IMR-90 (cell line): ENCODE results near the gene PCDHGB3. TPM values are rescaled to one million over a fixed set of nuclear protein-coding genes. Genes with fewer than 3 reads are reported as not detected.
A peak's percentile ranks its signal among the peaks of the same experiment; 100 is the strongest.

Experiments
- ATAC-seq: fragments of 200-7000 bp; cut with Tn5 transposase; 2 replicates; pipeline ENCODE4 v1.9.1; 2020; ENCODE audit warnings: low read depth, mild to moderate bottlenecking, moderate library complexity
- BruUV-seq: library from RNA; stranded (reverse); fragments of 400-500 nt; replicated peaks from 2 replicates; lab custom pipeline; 2021; lab: Mats Ljungman, UMichigan
- CTCF ChIA-PET: fragments of 300-600 bp; formaldehyde crosslinking; extraction: SDS; loops from one replicate; lab custom pipeline; 2021; ENCODE audit warnings: antibody characterized with exemption; lab: Yijun Ruan, JAX
- POLR2A ChIA-PET: fragments of 300-600 bp; sonication (Branson Sonifier 250); formaldehyde crosslinking; loops from one replicate; lab custom pipeline; 2022; ENCODE audit warnings: antibody characterized with exemption; ENCODE audit not compliant: unreplicated experiment; lab: Charles Lee
- DNase-seq: peaks from one replicate; pipeline ENCODE4 v3.0.0; 2013
- H2AFZ ChIP-seq: replicated peaks from 2 replicates; pipeline ENCODE3; 2013; ENCODE audit warnings: low read length, mild to moderate bottlenecking; ENCODE audit not compliant: poor library complexity
- H2AK5ac ChIP-seq: 2 replicates; pipeline ENCODE4 v1.6.1; 2013; ENCODE audit warnings: low read depth, low read length, inconsistent platforms
- H2AK9ac ChIP-seq: replicated peaks from 2 replicates; pipeline ENCODE3; 2013; ENCODE audit warnings: mild to moderate bottlenecking, low read depth, low read length, moderate library complexity; ENCODE audit not compliant: poor library complexity
- H2BK120ac ChIP-seq: 2 replicates; pipeline ENCODE4 v1.6.1; 2013; ENCODE audit warnings: low read depth, low read length, inconsistent platforms
- H2BK15ac ChIP-seq: 3 replicates; pipeline ENCODE4 v1.6.1; 2013; ENCODE audit warnings: low read depth, low read length, inconsistent platforms
- H2BK20ac ChIP-seq: 2 replicates; pipeline ENCODE4 v1.6.1; 2013; ENCODE audit warnings: low read depth, mild to moderate bottlenecking, inconsistent platforms, low read length, moderate library complexity
- H2BK5ac ChIP-seq: 2 replicates; pipeline ENCODE4 v1.6.1; 2013; ENCODE audit warnings: mild to moderate bottlenecking, low read depth, low read length, inconsistent platforms; ENCODE audit not compliant: poor library complexity, severe bottlenecking
- H3K14ac ChIP-seq: replicated peaks from 2 replicates; pipeline ENCODE4 v1.6.1; 2013; ENCODE audit warnings: low read depth, low read length, inconsistent platforms
- H3K18ac ChIP-seq: 2 replicates; pipeline ENCODE4 v1.6.1; 2013; ENCODE audit warnings: low read depth, low read length, control low read depth
- H3K23ac ChIP-seq: 2 replicates; pipeline ENCODE4 v1.6.1; 2013; ENCODE audit warnings: low read depth, low read length, inconsistent platforms
- H3K27ac ChIP-seq: 2 replicates; pipeline ENCODE4 v1.5.1; 2013; ENCODE audit warnings: mild to moderate bottlenecking, control low read depth, low read length; ENCODE audit not compliant: insufficient read depth
- H3K27me3 ChIP-seq: 2 replicates; pipeline ENCODE4 v1.6.1; 2013; ENCODE audit warnings: low read length; ENCODE audit not compliant: control insufficient read depth, insufficient read depth
- H3K36me3 ChIP-seq: 2 replicates; pipeline ENCODE4 v1.6.1; 2013; ENCODE audit warnings: low read length, mixed read lengths; ENCODE audit not compliant: control insufficient read depth, insufficient read depth
- H3K4ac ChIP-seq: 2 replicates; pipeline ENCODE4 v1.6.1; 2013; ENCODE audit warnings: low read depth, low read length, inconsistent platforms
- H3K4me1 ChIP-seq: 2 replicates; pipeline ENCODE4 v1.6.1; 2013; ENCODE audit warnings: low read length, mixed read lengths; ENCODE audit not compliant: control insufficient read depth, insufficient read depth
- H3K4me2 ChIP-seq: 2 replicates; pipeline ENCODE4 v1.6.1; 2013; ENCODE audit warnings: low read depth, mild to moderate bottlenecking, control low read depth, low read length, moderate library complexity
- H3K4me3 ChIP-seq: 2 replicates; pipeline ENCODE4 v1.5.1; 2013; ENCODE audit warnings: low read depth, mild to moderate bottlenecking, control low read depth, low read length, moderate library complexity; ENCODE audit not compliant: insufficient read depth
- H3K56ac ChIP-seq: 2 replicates; pipeline ENCODE4 v1.6.1; 2013; ENCODE audit warnings: low read length, inconsistent platforms; ENCODE audit not compliant: insufficient read depth; ENCODE audit errors: extremely low read depth
- H3K79me1 ChIP-seq, 2 experiments: 2 replicates each; pipeline ENCODE4 v1.6.1; 2013; ENCODE audit warnings: low read length in 2 of 2, inconsistent platforms in 1 of 2, low read depth in 1 of 2
- H3K9ac ChIP-seq: 2 replicates; pipeline ENCODE4 v1.6.1; 2013; ENCODE audit warnings: low read depth, low read length, control low read depth
- H3K9me1 ChIP-seq: 2 replicates; pipeline ENCODE4 v1.6.1; 2013; ENCODE audit warnings: low read length, inconsistent platforms; ENCODE audit not compliant: insufficient read depth
- H3K9me3 ChIP-seq: 2 replicates; pipeline ENCODE4 v1.6.1; 2013; ENCODE audit warnings: low read length; ENCODE audit not compliant: control insufficient read depth, insufficient read depth
- H4K20me1 ChIP-seq: 2 replicates; pipeline ENCODE4 v1.6.1; 2013; ENCODE audit warnings: low read length, inconsistent platforms; ENCODE audit not compliant: insufficient read depth
- H4K5ac ChIP-seq: 2 replicates; pipeline ENCODE4 v1.6.1; 2013; ENCODE audit warnings: mild to moderate bottlenecking, low read depth, low read length, control low read depth
- H4K8ac ChIP-seq, 2 experiments: 2 replicates each; pipeline ENCODE4 v1.6.1; 2013; ENCODE audit warnings: low read depth in 2 of 2, low read length in 2 of 2, control low read depth in 1 of 2, inconsistent platforms in 1 of 2
- H4K91ac ChIP-seq: 2 replicates; pipeline ENCODE4 v1.6.1; 2013; ENCODE audit warnings: low read depth, low read length, inconsistent platforms; ENCODE audit not compliant: insufficient read depth
- RCOR1 ChIP-seq: IDR thresholded peaks from 2 replicates; pipeline ENCODE4 v1.6.1; 2012; ENCODE audit warnings: mild to moderate bottlenecking, low read length, improper control_type of control experiment; ENCODE audit not compliant: insufficient replicate concordance
- SMC3 ChIP-seq: fragments of 150-350 bp; IDR thresholded peaks from 2 replicates; pipeline ENCODE4 v1.6.1; 2016; ENCODE audit warnings: low read depth, mild to moderate bottlenecking, antibody characterized with exemption, low read length, moderate library complexity
- WGBS, 2 experiments: methylation state at CpG; one replicate each; pipeline versions ENCODE4 v1.1.5 to v1.1.7; 2013; ENCODE audit warnings: missing lambda C conversion rate in 2 of 2; ENCODE audit not compliant: insufficient read length in 1 of 2; ENCODE audit errors: extremely low coverage in 2 of 2; 5-methylcytosine and 5-hydroxymethylcytosine counted together
- dilution Hi-C: fragments of 300-500 bp; cut with HindIII; formaldehyde crosslinking; loops from one replicate; pipeline ENCODE4 v1.14.3; 2018; ENCODE audit warnings: low sequenced_read_pairs; ENCODE audit not compliant: unreplicated experiment
- in situ Hi-C: fragments of 300-500 bp; cut with MboI; formaldehyde crosslinking; loops from 3 replicates; pipeline ENCODE4 v1.14.3; 2019; ENCODE audit warnings: low sequenced_read_pairs, inconsistent platforms, mixed read lengths
- intact Hi-C: fragments of 100-400 bp; cut with micrococcal nuclease; formaldehyde crosslinking; loops from 2 replicates; pipeline ENCODE4 v1.10.0; 2022
- polyA plus RNA-seq, 3 experiments: library from polyadenylated mRNA; depleted of rRNA; stranded (reverse); fragments of >200 nt; gene quantifications; 2 replicates each; pipeline ENCODE4 v1.2.3, GENCODE V29; 2012; ENCODE audit warnings: low replicate concordance in 1 of 3
- total RNA-seq: library from RNA; depleted of rRNA; stranded (reverse); fragments of >200 nt; gene quantifications from 2 replicates; pipeline ENCODE4 v1.2.3, GENCODE V29; 2012

The PCDHGB3 gene
- total and polyA plus RNA-seq, 2 of the 4 experiments (the other 2 are of a cell fraction): 3.4 to 5.9 TPM

- Histone ChIP-seq H3K27me3 (no peaks in the 10 kb centered on the region), H2AK5ac (no peak overlapping the region), H4K8ac (no peak overlapping the region), H2AFZ (no peak overlapping the region), H3K36me3 (peaks cover 5% of the 10 kb centered on the region; the same call in 1 of the 2 replicates), H3K9ac (no peak overlapping the region), H4K5ac (no peak overlapping the region; the same call in 1 of the 2 replicates), H3K4ac (no peak overlapping the region), H3K4me1 (no peaks in the 10 kb centered on the region), H4K20me1 (no peaks in the 10 kb centered on the region), H2AK9ac (no peak overlapping the region), H3K56ac (no peak overlapping the region), H3K18ac (no peak overlapping the region), H3K27ac (no peak overlapping the region), H3K9me3 (peaks cover 60% of the 10 kb centered on the region), H2BK15ac (no peak overlapping the region), H2BK5ac (no peak overlapping the region), H3K4me2 (peak overlapping the region; percentile 85; the same call in 1 of the 2 replicates), H3K23ac (no peak overlapping the region), H3K79me1 (no peaks in the 10 kb centered on the region), H4K91ac (no peak overlapping the region), H2BK20ac (no peak overlapping the region), H3K4me3 (no peak overlapping the region), H3K14ac (no peak overlapping the region), H3K9me1 (no peaks in the 10 kb centered on the region), H2BK120ac (no peak overlapping the region)
- TF ChIP-seq RCOR1: no peak
- no peak for TF ChIP-seq SMC3
- in situ Hi-C loops: no loop called here
- intact Hi-C loops: no loop called here
- DNase-seq (no peak), ATAC-seq (no peak)
- dilution Hi-C loops: no loop called here
- CTCF ChIA-PET: no interaction called here
- POLR2A ChIA-PET: no interaction called here
- WGBS, 2 experiments: 48% methylated on average over 17 of the region's 24 CpGs; no CpG with 5 or more reads in 1 of the 2 experiments
- no TSS peak for BruUV-seq
Observed at GRCh38 chr5:141355641-141356040, 14.4 kb upstream of the PCDHGB3 start.
